ENCODE data around the gene SPARCL1.

The SPARCL1 gene

GRCh38 chr4:87540146-87541058, 11.2 kb upstream of the SPARCL1 start:
- DNase-seq, result no peak

- DNase-seq, result no peak
Measured at GRCh38 chr4:87532907-87533306, 3.7 kb upstream of the SPARCL1 start.

GRCh38 chr4:87532109-87532508, 2.9 kb upstream of the SPARCL1 start:
- DNase-seq, result no peak

- DNase-seq, result no peak
Measured at GRCh38 chr4:87531621-87532020, 2.4 kb upstream of the SPARCL1 start.

GRCh38 chr4:87530868-87531267, 1.7 kb upstream of the SPARCL1 start:
- no peak for DNase-seq

- no peak for DNase-seq
Measured at GRCh38 chr4:87530229-87530628, 1.1 kb upstream of the SPARCL1 start.

GRCh38 chr4:87527431-87528220, 1.6 kb downstream of the SPARCL1 start:
- no peak for DNase-seq

- no peak for DNase-seq
Measured at GRCh38 chr4:87525636-87526295, 3.4 kb downstream of the SPARCL1 start.

GRCh38 chr4:87524456-87524855, 4.7 kb downstream of the SPARCL1 start:
- DNase-seq, result no peak

GRCh38 chr4:87523307-87523706, 5.9 kb downstream of the SPARCL1 start:
- no peak for DNase-seq

GRCh38 chr4:87521757-87522374, 7.3 kb downstream of the SPARCL1 start:
- DNase-seq, result no peak

GRCh38 chr4:87521319-87521718, 7.9 kb downstream of the SPARCL1 start:
- no peak for DNase-seq

- no peak for DNase-seq
Measured at GRCh38 chr4:87517621-87518020, 11.6 kb downstream of the SPARCL1 start.

GRCh38 chr4:87516683-87517082, 12.5 kb downstream of the SPARCL1 start:
- DNase-seq, result no peak

GRCh38 chr4:87512400-87512799, 16.8 kb downstream of the SPARCL1 start:
- DNase-seq, result no peak

- DNase-seq, result no peak
Measured at GRCh38 chr4:87511500-87511899, 17.7 kb downstream of the SPARCL1 start.

GRCh38 chr4:87510747-87511146, 18.4 kb downstream of the SPARCL1 start:
- DNase-seq, result no peak

GRCh38 chr4:87506974-87507701, 22.0 kb downstream of the SPARCL1 start:
- no peak for DNase-seq

- DNase-seq, result no peak
Measured at GRCh38 chr4:87505862-87506261, 23.3 kb downstream of the SPARCL1 start.

GRCh38 chr4:87502580-87503238, 26.5 kb downstream of the SPARCL1 start:
- DNase-seq, result no peak

- DNase-seq, result no peak
Measured at GRCh38 chr4:87500092-87500462, 29.1 kb downstream of the SPARCL1 start.
